DMS114 treated with DMSO at 0.1 percent for 48 hours (cell line): ENCODE data around the gene TENM4.

Experiments
- DNase-seq: peaks from one replicate; lab custom pipeline; 2025; ENCODE audit not compliant: unreplicated experiment; lab: John Stamatoyannopoulos, UW

The TENM4 gene

DNA sequence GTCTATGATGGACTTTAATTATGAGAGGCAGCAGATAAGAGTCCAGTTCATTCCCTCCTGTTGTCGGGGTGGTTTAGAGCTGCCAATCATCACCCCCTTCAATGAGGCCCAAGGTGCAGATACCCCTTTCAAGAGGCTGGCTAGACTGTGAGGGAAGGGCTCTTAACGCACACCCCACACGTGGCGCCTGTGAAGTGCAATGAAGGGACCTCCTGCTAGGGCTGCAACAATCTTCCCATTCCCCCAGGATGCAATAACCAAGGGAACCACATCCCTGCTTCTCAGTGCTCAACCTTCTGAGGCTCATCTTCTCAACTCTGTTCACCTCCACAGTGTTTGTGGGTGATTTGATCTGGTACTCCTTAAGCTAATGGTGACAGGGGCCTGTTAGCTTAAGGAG, 19.0 kb downstream of the TENM4 start:
- DNase-seq = no peak

DNA sequence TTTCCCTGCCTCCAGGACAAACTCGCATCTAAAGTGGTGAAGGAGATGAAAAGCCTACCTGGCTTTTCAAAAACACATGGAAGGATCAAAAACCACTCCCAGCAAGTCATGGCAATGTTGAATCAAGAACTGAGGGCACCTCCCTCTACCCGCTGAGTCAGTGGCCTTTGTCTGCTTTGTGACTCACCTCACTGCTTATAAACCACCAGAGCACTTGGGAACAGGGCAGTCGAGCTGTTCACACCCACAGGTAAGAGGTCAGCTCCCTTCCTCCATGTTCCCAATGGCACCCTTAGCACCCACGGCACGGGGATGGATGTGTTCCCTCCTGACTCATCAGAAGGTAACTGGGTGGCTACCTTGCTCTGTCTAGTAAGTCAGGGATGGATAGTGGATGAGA, 21.7 kb downstream of the TENM4 start:
- DNase-seq = no peak

DNA sequence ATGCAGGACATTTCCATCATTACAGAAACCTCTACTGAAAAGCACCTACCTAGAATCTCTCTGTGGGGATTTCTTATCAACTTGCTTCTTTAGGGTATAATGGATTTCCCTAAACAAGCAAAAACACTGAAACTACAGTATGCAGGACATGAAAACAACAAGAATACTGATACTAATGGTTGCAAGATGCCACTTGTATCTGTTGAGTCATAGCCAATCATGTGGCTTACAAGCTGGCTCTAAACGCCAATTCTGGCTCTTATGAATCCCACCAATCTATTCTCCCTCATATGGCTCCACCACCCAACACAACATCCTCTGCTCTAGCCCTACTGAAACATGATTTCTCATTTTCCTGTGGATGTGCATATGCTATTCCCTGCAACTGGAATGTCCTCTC, 22.6 kb downstream of the TENM4 start:
- no peak for DNase-seq

GRCh38 chr11:79417069-79417920, 23.5 kb downstream of the TENM4 start:
- no peak for DNase-seq

DNA sequence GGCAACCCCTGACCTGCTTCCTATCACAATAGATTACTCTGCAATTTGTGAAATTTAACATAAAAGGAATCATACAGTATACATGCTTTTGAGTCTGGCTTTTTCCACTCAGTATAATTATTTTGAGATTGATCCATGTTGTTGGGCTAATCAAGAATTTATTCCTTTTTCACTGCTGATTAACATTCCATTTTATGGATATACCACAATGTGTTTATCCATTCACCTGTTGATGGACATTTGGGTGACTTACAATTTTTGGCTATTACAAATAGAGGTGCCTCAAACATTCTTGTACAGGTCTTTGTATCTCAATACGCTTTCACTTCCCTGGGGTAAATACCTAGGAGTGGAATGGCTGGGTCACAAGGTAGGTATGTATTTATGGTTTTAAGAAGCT, 24.9 kb downstream of the TENM4 start:
- DNase-seq = no peak

GRCh38 chr11:79415411-79415810, 25.4 kb downstream of the TENM4 start:
- DNase-seq = no peak

DNA sequence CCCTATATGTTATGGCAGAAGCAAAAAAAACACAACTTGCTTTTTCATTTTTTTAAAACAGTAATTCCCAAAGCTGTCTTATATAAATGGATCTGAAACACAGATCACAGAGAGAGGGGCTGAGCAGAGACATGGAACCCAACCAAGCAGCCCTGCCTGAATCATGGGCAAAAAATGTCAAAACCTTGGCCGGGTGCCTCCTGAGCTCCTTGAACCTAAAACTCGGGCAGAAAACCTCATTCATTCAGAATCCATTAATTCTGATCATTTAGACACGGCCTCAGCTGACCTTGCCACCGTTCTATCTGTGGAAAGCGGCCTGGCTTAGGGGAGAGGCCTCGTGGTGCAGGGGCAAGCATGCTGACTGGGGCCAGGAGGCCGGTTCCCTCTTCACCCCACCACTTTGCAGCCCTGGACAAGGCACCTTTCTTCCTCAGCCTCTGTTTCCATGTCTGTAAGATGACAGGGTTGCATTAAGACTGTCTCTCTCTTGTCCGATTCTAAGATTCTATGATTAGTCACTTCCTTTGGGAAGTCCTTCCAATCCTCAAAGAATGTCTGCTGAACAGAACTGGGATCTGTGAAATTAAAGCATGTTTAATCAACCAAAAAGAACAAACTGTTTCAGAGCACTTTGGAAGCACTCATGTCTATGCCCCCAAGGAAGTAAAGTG, 26.0 kb downstream of the TENM4 start:
- DNase-seq = no peak

GRCh38 chr11:79414041-79414440, 26.8 kb downstream of the TENM4 start:
- no peak for DNase-seq

DNA sequence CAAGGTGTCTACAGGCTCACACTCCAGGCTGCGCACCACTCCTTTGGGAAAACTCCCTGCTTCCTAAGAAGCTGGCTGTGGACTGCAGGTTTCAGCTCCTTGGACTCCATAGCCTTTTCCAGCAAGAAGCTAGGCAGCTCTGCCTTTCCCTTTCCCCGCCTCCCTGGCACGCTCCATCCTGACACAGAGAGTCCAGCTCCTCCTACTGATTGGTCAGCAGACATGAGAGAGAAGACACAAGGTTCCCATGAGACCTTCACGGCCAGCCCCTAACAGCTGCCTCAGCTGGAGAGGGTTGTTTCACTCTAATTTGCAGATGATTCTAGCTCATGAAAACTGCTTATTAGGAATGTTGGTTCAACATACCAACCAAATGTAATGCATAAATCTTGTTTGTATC, 27.6 kb downstream of the TENM4 start:
- DNase-seq = no peak

DNA sequence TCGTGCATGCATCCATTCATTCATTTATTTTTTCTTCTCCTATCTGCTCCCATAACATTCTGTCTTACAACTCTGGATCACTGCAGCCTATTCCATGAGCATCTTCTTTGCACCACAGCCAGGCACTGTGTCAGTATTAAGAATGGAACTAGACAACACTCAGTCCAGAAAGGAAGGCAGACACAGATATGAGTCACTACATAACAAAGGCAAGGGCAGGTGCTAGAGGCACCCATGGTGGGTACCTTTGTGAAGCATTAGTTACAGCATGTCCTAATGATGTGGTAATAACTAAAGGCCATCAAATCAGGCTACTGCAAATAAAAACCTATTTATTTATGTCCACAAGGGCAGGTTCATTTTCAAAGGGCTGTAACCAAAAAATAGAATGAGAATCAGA, 28.1 kb downstream of the TENM4 start:
- DNase-seq = no peak

DNA sequence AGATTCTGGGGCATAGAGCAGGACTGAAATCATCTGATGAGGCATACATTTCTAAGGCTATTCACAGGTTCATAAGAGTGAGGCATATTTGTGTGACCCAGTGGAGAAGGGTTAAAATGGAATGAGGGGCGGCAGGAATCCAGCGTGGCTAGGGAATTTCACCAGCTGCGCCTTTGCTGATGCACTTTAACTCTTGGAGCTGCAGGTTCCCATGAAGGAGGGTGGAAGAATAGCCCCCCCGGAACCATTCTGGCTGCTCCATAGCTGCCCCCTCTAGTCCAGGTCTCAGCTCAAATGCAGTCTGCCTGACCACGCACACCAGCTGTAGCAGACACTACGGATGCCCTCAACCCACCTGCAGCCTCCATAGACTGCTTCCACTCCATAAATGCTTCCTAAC, 31.5 kb downstream of the TENM4 start:
- no peak for DNase-seq

GRCh38 chr11:79406376-79406775, 34.5 kb downstream of the TENM4 start:
- DNase-seq = no peak

GRCh38 chr11:79404806-79405205, 36.0 kb downstream of the TENM4 start:
- no peak for DNase-seq

DNA sequence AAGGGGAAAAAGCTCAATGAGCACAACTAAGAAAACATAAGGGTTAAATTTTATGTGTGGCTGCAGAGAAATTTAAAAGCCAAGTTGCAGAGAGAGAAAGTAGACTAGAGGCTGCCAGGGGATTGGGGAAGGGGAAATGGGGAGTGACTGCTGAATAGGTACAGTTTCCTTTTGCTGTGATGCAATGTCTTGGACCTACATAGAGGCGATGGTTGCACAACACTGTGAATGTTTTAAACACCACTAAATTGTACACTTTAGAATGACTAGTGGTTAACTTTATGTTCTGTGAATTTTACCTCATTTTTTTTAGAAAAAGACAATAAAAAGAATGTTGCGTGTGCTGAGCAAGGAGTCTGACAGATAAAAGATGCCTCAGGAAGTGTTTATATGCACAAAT, 36.5 kb downstream of the TENM4 start:
- DNase-seq = no peak

- DNase-seq = no peak
Measured at GRCh38 chr11:79403839-79404238, 37.0 kb downstream of the TENM4 start.

DNA sequence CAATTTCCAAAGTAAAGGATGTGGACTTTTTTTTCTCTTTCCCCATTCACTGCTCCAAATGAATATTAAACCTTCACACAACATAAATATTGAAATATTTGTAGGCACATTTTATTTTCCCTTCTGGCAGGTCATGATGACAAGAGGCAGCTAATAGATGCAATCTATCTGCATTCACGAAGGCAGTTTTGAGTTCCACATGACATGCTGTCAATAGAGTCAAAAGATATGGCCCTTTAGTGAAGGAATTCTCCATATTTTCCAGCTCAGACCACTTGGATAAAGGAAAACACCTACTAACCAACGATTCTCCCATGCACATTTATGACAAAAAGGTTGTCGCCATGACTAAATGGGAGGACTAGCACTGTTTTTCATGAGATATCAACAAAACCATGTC, 37.9 kb downstream of the TENM4 start:
- DNase-seq = no peak

DNA sequence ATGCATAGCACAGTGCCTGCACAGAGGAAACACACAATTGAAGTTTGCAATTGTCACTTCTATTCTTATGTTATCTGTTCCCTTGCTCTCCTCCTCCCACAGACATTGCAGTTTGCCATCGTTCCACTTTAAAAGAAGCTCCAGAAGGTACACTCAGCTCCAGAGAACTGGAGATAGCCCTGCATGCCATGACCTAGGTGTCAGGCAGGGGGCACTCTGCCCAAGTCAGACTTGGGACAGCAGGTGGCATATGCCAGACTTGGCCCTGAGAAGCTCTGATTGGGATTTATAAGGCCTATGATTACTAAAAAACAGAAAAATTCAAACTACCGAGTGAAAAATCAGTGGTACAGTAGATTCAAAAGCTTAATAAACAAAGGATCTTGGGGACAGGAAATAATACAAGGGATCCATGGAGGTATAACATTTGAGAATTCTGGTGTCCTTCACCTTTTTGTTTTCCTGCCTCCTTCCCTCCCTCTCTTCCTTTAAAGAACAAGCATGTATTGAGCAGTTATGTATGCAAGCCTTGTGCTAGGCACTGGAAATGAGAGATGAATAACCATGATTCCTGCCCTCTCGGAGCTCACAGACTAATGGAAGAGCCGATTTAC, 40.0 kb downstream of the TENM4 start:
- no peak for DNase-seq

DNA sequence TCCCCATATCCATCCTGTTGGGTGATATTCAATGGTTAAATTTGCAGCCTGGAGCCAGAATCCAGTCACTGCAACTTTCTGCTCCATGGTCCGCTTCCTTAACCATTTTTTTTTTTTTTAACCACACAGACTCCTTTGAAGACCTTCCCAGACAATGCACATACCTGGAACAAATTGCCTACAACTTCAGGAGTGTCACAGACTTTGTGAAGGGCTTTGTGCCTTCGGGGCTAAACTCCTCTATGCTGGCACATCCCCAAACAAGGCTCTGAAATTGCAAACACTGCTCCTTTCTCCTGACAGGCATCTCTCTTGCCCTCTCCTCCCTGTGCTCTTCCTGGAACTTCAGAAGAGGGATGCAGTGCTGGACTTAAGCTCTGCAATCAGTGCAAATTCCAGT, 40.6 kb downstream of the TENM4 start:
- DNase-seq = no peak

- no peak for DNase-seq
Measured at GRCh38 chr11:79397252-79397651, 43.6 kb downstream of the TENM4 start.

- DNase-seq = no peak
Measured at GRCh38 chr11:79396674-79397073, 44.2 kb downstream of the TENM4 start.

- DNase-seq = no peak
Measured at GRCh38 chr11:79396001-79396400, 44.8 kb downstream of the TENM4 start.

DNA sequence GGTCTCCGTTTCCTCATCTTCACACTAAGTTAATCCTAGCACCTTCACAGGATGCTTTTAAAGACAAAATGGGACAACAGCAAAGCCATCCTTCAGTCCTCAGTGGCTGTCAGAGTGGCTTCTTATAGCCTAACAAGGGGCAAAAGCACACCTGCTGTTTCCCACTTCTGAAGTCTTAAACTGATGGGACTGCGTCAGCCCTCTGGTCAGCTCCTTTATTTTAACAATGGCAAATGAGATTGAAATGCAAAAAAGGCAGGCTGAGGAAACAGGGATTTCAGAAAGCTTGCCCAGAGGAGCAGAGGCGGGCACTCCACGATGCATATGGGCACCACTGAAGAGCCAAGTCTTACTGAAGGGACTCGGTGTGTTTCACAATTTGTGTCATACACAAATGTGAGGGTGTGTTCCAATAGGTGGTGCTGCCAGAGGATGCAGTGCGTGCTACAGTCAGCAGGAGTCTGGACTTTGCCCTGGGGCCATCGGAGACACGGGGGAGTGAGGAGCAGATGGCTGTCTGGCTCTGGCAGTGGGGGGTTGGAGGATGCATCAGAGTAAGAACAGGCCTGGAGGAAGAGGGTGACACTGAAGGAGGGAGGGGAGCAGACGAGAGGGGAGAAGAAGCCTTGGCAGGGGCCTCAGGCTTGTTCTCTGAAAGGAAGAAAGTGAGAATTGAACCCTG, 47.3 kb downstream of the TENM4 start:
- DNase-seq = no peak
